ENCODE measurements around the gene RNASET2. TPM values are rescaled to one million over a fixed set of nuclear protein-coding genes. Genes with fewer than 3 reads are reported as not detected.

RNASET2 gene
- total RNA-seq, 1 donor from 2014 or later: 27.1 TPM

DNA sequence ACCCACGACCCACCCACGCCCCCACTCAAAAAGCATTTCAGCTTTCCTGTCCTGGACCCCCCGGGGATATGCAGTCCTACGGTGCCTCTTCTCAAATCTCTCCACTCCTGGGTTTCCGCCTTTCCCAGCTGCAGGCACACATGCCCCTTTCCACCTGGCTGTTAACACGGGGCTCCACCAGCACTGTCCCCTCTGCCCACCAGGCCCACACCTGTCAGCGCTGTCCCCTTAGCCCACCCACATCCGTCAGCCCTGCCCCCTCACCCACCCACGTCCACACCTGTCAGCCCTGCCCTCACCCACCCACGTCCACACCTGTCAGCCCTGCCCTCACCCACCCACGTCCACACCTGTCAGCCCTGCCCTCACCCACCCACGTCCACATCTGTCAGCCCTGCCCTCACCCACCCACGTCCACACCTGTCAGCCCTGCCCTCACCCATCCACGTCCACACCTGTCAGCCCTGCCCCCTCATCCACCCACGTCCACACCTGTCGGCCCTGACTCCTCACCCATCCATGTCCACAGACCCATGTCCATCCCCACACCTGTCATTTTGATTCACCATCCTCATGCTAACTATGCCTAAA lies 11.6 kb downstream of the RNASET2 start:
- no peak overlapping the region for H3K4me3 Mint-ChIP-seq (ENCODE audit: unreplicated experiment)
- H3K9me3 Mint-ChIP-seq (ENCODE audit: low read depth): no peaks in the 10 kb centered on the region
- H3K36me3 Mint-ChIP-seq (ENCODE audit: low read depth): peaks cover 8% of the 10 kb centered on the region
- H3K27ac Mint-ChIP-seq (ENCODE audit: unreplicated experiment): no peak overlapping the region
- TF ChIP-seq, protein P1, sequence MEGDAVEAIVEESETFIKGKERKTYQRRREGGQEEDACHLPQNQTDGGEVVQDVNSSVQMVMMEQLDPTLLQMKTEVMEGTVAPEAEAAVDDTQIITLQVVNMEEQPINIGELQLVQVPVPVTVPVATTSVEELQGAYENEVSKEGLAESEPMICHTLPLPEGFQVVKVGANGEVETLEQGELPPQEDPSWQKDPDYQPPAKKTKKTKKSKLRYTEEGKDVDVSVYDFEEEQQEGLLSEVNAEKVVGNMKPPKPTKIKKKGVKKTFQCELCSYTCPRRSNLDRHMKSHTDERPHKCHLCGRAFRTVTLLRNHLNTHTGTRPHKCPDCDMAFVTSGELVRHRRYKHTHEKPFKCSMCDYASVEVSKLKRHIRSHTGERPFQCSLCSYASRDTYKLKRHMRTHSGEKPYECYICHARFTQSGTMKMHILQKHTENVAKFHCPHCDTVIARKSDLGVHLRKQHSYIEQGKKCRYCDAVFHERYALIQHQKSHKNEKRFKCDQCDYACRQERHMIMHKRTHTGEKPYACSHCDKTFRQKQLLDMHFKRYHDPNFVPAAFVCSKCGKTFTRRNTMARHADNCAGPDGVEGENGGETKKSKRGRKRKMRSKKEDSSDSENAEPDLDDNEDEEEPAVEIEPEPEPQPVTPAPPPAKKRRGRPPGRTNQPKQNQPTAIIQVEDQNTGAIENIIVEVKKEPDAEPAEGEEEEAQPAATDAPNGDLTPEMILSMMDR (IDR thresholded peaks at IDR 0.05): no peak
- H3K4me1 Mint-ChIP-seq (ENCODE audit: low read depth): no peaks in the 10 kb centered on the region
- no peak for DNase-seq (ENCODE audit: low spot score)
- H3K27me3 Mint-ChIP-seq (ENCODE audit: low read depth): no peaks in the 10 kb centered on the region

DNA sequence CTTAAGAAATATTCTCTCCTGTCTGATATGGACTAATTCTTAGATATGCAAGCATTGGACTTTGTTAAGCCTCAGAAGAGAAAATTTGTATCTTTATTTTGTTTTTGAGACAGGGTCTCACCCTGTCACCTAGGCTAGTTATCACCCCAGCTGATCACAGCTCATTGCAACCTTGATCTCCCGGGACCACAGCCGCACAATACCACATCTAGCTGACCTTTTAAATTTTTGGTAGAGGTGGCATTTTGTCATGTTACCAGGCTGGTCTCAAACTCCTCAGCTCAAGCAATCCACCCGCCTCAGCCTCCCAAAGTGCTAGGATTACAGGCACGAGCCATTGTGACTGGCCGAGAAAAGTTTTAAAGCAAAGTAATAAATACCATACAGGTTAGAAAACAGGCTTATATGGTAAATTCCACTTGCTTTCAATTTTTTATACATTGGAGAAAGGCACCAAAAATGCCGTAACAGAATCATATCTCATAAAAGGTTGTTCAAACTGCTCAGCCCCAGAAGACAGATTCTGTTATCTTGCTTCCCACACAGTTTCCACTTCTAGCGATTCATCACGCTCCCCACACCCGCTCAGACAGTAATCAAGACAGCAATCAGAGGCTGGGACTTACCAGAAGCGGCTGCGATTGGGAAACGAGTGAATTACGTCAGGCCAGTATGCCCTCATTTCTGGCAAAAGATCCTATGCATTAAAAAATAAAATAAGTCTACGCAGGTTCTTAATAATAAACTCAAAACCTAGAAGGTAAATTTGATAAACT lies 13.8 kb downstream of the RNASET2 start:
- Mint-ChIP-seq H3K27ac (ENCODE audit: unreplicated experiment) (no peak overlapping the region), H3K36me3 (ENCODE audit: low read depth) (peaks cover 8% of the 10 kb centered on the region), H3K9me3 (ENCODE audit: low read depth) (no peaks in the 10 kb centered on the region), H3K4me3 (ENCODE audit: unreplicated experiment) (no peak overlapping the region), H3K4me1 (ENCODE audit: low read depth) (no peaks in the 10 kb centered on the region), H3K27me3 (ENCODE audit: low read depth) (no peaks in the 10 kb centered on the region)
- TF ChIP-seq, protein P1 (IDR thresholded peaks at IDR 0.05): no peak
- no peak for DNase-seq (ENCODE audit: low spot score)

DNA sequence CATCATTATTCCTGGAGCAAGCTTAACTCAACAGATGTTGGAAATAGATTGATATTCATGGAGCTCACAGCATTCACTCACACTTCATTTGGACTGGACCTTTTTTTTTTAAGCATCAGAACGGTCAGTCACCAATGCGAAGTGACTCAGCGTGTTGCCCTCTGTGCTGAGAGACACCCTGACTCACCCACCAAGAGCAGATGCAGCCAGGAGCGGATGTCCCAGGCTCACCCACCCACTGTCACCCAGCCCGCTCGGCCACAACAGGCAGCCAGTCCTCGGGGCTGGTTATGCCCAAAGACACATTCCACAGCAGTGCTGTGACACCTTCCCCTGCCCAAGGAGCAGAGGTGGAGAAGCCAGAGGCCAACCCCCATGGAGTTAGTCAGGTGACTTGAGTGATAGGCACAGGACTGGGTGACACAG lies 15.7 kb downstream of the RNASET2 start:
- no peak for DNase-seq (ENCODE audit: low spot score)
- Mint-ChIP-seq H3K4me3 (ENCODE audit: unreplicated experiment) (no peak overlapping the region), H3K27me3 (ENCODE audit: low read depth) (no peaks in the 10 kb centered on the region), H3K36me3 (ENCODE audit: low read depth) (peaks cover 5% of the 10 kb centered on the region), H3K9me3 (ENCODE audit: low read depth) (no peaks in the 10 kb centered on the region), H3K27ac (ENCODE audit: unreplicated experiment) (no peak overlapping the region), H3K4me1 (ENCODE audit: low read depth) (no peaks in the 10 kb centered on the region)
- TF ChIP-seq, protein P1 (IDR thresholded peaks at IDR 0.05): no peak

DNA sequence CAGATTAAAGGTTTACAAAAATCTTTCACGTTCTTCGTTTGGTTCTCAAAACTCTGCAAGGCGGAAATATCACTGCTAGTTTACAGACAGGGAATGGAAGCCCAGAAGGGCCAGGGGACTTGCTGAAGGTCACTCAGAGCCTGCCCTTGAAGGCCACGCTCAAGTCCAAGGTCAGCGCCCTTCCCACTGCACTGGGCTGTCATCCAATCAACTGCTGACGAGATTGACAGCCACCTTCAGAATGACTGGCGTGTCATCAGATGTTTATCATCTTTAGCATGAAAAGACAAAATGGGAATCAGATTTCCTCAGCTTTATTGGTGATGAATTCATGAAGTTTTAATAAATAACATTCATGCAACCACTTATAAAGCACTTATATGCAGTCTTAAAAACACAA lies 16.5 kb downstream of the RNASET2 start:
- peaks cover 3% of the 10 kb centered on the region for H3K36me3 Mint-ChIP-seq (ENCODE audit: low read depth)
- H3K4me3 Mint-ChIP-seq (ENCODE audit: unreplicated experiment): no peak overlapping the region
- DNase-seq (ENCODE audit: low spot score): no peak
- no peaks in the 10 kb centered on the region for H3K27me3 Mint-ChIP-seq (ENCODE audit: low read depth)
- no peaks in the 10 kb centered on the region for H3K4me1 Mint-ChIP-seq (ENCODE audit: low read depth)
- TF ChIP-seq, protein P1 (IDR thresholded peaks at IDR 0.05): no peak
- H3K27ac Mint-ChIP-seq (ENCODE audit: unreplicated experiment): no peak overlapping the region
- H3K9me3 Mint-ChIP-seq (ENCODE audit: low read depth): no peaks in the 10 kb centered on the region

DNA sequence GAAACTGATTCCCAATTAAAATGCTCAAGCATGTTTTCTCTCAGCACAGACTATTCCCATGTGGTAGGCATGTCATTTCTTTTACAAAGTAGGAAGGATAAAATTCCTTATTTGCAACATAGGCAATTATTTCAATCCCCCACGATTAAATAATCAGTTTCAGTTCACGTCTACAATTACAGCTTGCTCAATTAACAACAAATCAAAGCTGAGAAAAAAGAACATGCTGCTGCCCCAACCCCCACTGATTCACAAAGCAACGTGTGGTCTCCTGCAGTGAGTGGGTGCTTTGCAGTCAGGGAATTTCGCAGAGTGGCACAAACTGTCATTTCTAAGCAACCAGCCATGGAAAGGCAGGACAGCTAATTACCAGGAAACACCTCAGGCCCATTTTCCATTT lies 17.0 kb downstream of the RNASET2 start:
- no peak overlapping the region for H3K27ac Mint-ChIP-seq (ENCODE audit: unreplicated experiment)
- H3K27me3 Mint-ChIP-seq (ENCODE audit: low read depth): no peaks in the 10 kb centered on the region
- H3K4me1 Mint-ChIP-seq (ENCODE audit: low read depth): no peaks in the 10 kb centered on the region
- DNase-seq (ENCODE audit: low spot score): no peak
- no peaks in the 10 kb centered on the region for H3K9me3 Mint-ChIP-seq (ENCODE audit: low read depth)
- TF ChIP-seq, protein P1 (IDR thresholded peaks at IDR 0.05): no peak
- no peak overlapping the region for H3K4me3 Mint-ChIP-seq (ENCODE audit: unreplicated experiment)
- H3K36me3 Mint-ChIP-seq (ENCODE audit: low read depth): peaks cover 3% of the 10 kb centered on the region

Measured in chondrocyte (in vitro differentiated cells).